H9 (cell line): ENCODE data around the gene FAM53A. TPM values are rescaled to one million over a fixed set of nuclear protein-coding genes. Genes with fewer than 3 reads are reported as not detected.

ENCODE experiments used
- DNase-seq: peaks from one replicate; pipeline ENCODE4 v3.0.0-alpha.2; 2017
- H2AFZ ChIP-seq: one replicate; pipeline ENCODE4 v1.6.1; 2013; ENCODE audit warnings: mild to moderate bottlenecking, low read length, control low read depth, moderate library complexity
- H2AK5ac ChIP-seq: 2 replicates; pipeline ENCODE4 v1.6.1; 2013; ENCODE audit warnings: low read length, control low read depth, mixed read lengths; ENCODE audit not compliant: insufficient read length
- H2BK120ac ChIP-seq: one replicate; pipeline ENCODE4 v1.6.1; 2013; ENCODE audit warnings: low read depth, mild to moderate bottlenecking, low read length, control low read depth, inconsistent platforms; ENCODE audit not compliant: poor library complexity, severe bottlenecking
- H2BK12ac ChIP-seq: 2 replicates; pipeline ENCODE4 v1.6.1; 2013; ENCODE audit warnings: low read length, control low read depth, mixed read lengths, low read depth; ENCODE audit not compliant: insufficient read length
- H2BK15ac ChIP-seq: 2 replicates; pipeline ENCODE4 v1.6.1; 2013; ENCODE audit warnings: low read depth, low read length, control low read depth
- H2BK20ac ChIP-seq: one replicate; pipeline ENCODE4 v1.6.1; 2013; ENCODE audit warnings: low read depth, mild to moderate bottlenecking, low read length, control low read depth, inconsistent platforms; ENCODE audit not compliant: poor library complexity, severe bottlenecking
- H2BK5ac ChIP-seq: 2 replicates; pipeline ENCODE4 v1.6.1; 2013; ENCODE audit warnings: low read length, control low read depth, mixed read lengths; ENCODE audit not compliant: insufficient read length
- H3K14ac ChIP-seq: 2 replicates; pipeline ENCODE4 v1.6.1; 2013; ENCODE audit warnings: low read length, control low read depth; ENCODE audit not compliant: insufficient read depth
- H3K18ac ChIP-seq: 2 replicates; pipeline ENCODE4 v1.6.1; 2013; ENCODE audit warnings: low read depth, mild to moderate bottlenecking, mixed read lengths, low read length, control low read depth; ENCODE audit not compliant: insufficient read length
- H3K23ac ChIP-seq: 2 replicates; pipeline ENCODE4 v1.6.1; 2013; ENCODE audit warnings: low read length, control low read depth, mixed read lengths, low read depth; ENCODE audit not compliant: insufficient read length
- H3K23me2 ChIP-seq: 2 replicates; pipeline ENCODE4 v1.6.1; 2013; ENCODE audit warnings: low read depth, mild to moderate bottlenecking, mixed read lengths, low read length, control low read depth; ENCODE audit not compliant: insufficient read length, poor library complexity, severe bottlenecking
- H3K27ac ChIP-seq: 2 replicates; pipeline ENCODE4 v1.5.1; 2013; ENCODE audit warnings: low read length, control low read depth, mixed read lengths, low read depth; ENCODE audit not compliant: insufficient read length
- H3K27me3 ChIP-seq: 2 replicates; pipeline ENCODE4 v1.6.1; 2013; ENCODE audit warnings: low read length, control low read depth, inconsistent platforms; ENCODE audit not compliant: insufficient read depth
- H3K4ac ChIP-seq: 2 replicates; pipeline ENCODE4 v1.6.1; 2013; ENCODE audit warnings: low read depth, mild to moderate bottlenecking, control low read depth, inconsistent platforms, low read length, moderate library complexity
- H3K4me1 ChIP-seq: 2 replicates; pipeline ENCODE4 v1.6.1; 2013; ENCODE audit warnings: low read length, control low read depth, inconsistent platforms; ENCODE audit not compliant: insufficient read depth
- H3K4me2 ChIP-seq: 2 replicates; pipeline ENCODE4 v1.6.1; 2013; ENCODE audit warnings: low read length, control low read depth, mixed read lengths; ENCODE audit not compliant: insufficient read length, insufficient read depth
- H3K56ac ChIP-seq: 2 replicates; pipeline ENCODE4 v1.6.1; 2013; ENCODE audit warnings: low read depth, mild to moderate bottlenecking, mixed read lengths, low read length, control low read depth; ENCODE audit not compliant: insufficient read length
- H3K79me1 ChIP-seq: 2 replicates; pipeline ENCODE4 v1.6.1; 2013; ENCODE audit warnings: low read depth, mild to moderate bottlenecking, moderate library complexity, low read length, control low read depth, inconsistent platforms; ENCODE audit not compliant: insufficient read depth, poor library complexity, severe bottlenecking
- H3K79me2 ChIP-seq: 2 replicates; pipeline ENCODE4 v1.6.1; 2013; ENCODE audit warnings: low read length, control low read depth, inconsistent platforms; ENCODE audit not compliant: insufficient read depth
- H3K9ac ChIP-seq: 2 replicates; pipeline ENCODE4 v1.6.1; 2013; ENCODE audit warnings: low read length, control low read depth, mixed read lengths; ENCODE audit not compliant: insufficient read length; ENCODE audit errors: extremely low read depth
- H3K9me3 ChIP-seq: one replicate; pipeline ENCODE4 v1.6.1; 2013; ENCODE audit warnings: low read depth, low read length, inconsistent platforms; ENCODE audit not compliant: control insufficient read depth
- H3T11ph ChIP-seq: one replicate; pipeline ENCODE4 v1.6.1; 2013; ENCODE audit warnings: mild to moderate bottlenecking, low read length, control low read depth, inconsistent platforms
- H4K20me1 ChIP-seq: one replicate; pipeline ENCODE4 v1.6.1; 2013; ENCODE audit not compliant: control insufficient read depth, insufficient read length, insufficient read depth
- H4K5ac ChIP-seq: 2 replicates; pipeline ENCODE4 v1.6.1; 2013; ENCODE audit warnings: low read depth, mild to moderate bottlenecking, mixed read lengths, low read length, control low read depth; ENCODE audit not compliant: insufficient read length
- H4K8ac ChIP-seq: replicated peaks from 2 replicates; pipeline ENCODE4 v1.6.1; 2013; ENCODE audit warnings: low read length, control low read depth, mixed read lengths, low read depth; ENCODE audit not compliant: insufficient read length
- H4K91ac ChIP-seq: 2 replicates; pipeline ENCODE4 v1.6.1; 2013; ENCODE audit warnings: low read depth, mild to moderate bottlenecking, moderate library complexity, mixed read lengths, low read length, control low read depth; ENCODE audit not compliant: insufficient read length
- H3K27ac Mint-ChIP-seq, 3 experiments: 2 replicates in 2 of 3; 3 replicates in 1 of 3; pipeline ENCODE4 v1.8.0; 2020 to 2021; ENCODE audit warnings: mixed read lengths in 3 of 3, mild to moderate bottlenecking in 1 of 3, moderate library complexity in 1 of 3
- H3K27me3 Mint-ChIP-seq: 2 replicates; pipeline ENCODE4 v1.8.0; 2021; ENCODE audit warnings: low read depth, mild to moderate bottlenecking, moderate library complexity, mixed read lengths
- H3K36me3 Mint-ChIP-seq, 3 experiments: 2 replicates in 2 of 3; 3 replicates in 1 of 3; pipeline ENCODE4 v1.8.0; 2020 to 2021; ENCODE audit warnings: low read depth in 3 of 3, mixed read lengths in 3 of 3; ENCODE audit not compliant: insufficient read depth in 1 of 3
- H3K4me1 Mint-ChIP-seq, 2 experiments: 2 replicates each; pipeline ENCODE4 v1.8.0; 2020; ENCODE audit warnings: mixed read lengths in 2 of 2
- H3K4me3 Mint-ChIP-seq, 2 experiments: 2 replicates in 1 of 2; 3 replicates in 1 of 2; pipeline ENCODE4 v1.8.0; 2020 to 2021; ENCODE audit warnings: mild to moderate bottlenecking in 2 of 2, mixed read lengths in 2 of 2, moderate library complexity in 1 of 2
- H3K9me3 Mint-ChIP-seq, 2 experiments: 2 replicates in 1 of 2; 3 replicates in 1 of 2; pipeline ENCODE4 v1.8.0; 2020; ENCODE audit warnings: mild to moderate bottlenecking in 2 of 2, mixed read lengths in 2 of 2, moderate library complexity in 1 of 2
- WGBS: extraction: QIAGEN DNeasy Blood & Tissue Kit; methylation state at CpG from one replicate; pipeline ENCODE4 v1.1.7; 2013; ENCODE audit warnings: missing lambda C conversion rate, low lambda C conversion rate, mixed read lengths; ENCODE audit not compliant: insufficient read length; ENCODE audit errors: extremely low coverage; 5-methylcytosine and 5-hydroxymethylcytosine counted together
- total RNA-seq: library from RNA; stranded (reverse); gene quantifications from 2 replicates; pipeline ENCODE4 v1.2.1, GENCODE V29; 2021
- TF ChIP-seq, protein P1 (sequence below): fragments of 200-600 bp; sonication (generic); conservative IDR thresholded peaks from 3 replicates; pipeline ENCODE4 v1.8.0; 2021; ENCODE audit warnings: antibody characterized with exemption, mild to moderate bottlenecking

Gene FAM53A
- total RNA-seq, 1 experiment from 2014 or later = 2.4 TPM

DNA sequence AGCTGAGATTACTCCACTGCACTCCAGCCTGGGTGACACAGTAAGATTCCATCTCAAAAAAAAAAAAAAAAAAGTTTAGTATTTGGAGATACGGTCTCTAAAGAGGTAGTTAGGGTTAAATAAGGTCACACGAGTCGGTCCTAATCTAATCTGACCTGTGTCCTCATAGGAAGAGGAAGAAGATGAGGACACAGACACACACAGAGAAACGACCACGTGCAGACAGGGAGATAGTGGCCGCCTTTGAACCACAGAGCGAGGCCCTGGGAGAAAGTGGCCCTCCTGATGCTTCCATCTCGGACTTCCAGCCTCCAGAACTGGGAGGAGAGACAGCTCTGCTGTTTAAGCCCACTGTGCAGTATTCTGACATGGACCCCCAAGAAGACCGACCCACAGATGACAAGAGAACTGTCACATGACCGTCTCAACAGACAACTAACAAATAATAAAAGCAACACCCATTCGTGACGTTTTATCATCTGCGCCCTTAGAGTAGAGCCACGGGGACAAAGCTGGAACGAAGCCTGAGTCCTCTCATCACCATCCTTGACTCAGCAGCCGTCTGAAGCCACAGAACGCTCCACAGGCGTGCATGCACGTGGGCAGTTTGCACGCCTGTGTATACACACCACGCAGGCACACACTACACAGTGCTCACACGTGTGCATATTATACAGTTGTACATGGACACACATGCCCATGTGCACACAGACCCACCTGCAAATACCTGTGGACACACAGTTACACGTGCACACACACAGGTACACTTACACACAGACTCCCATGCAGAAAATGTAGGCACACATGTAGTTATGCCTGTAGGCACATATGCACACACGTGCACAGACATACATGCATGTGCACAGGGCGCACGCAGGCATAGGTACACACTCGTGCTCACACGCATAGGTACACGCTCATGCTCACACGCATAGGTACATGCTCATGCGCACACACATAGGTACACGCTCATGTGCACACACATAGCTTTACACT lies 51.7 kb downstream of the FAM53A start:
- Histone ChIP-seq H3K79me2 (no peaks in the 10 kb centered on the region), H2BK15ac (no peak overlapping the region), H3K56ac (no peak overlapping the region), H2AK5ac (no peak overlapping the region), H3K79me1 (no peaks in the 10 kb centered on the region), H2BK20ac (no peak overlapping the region), H3K18ac (no peak overlapping the region), H3K4me2 (no peak overlapping the region), H2BK12ac (no peak overlapping the region), H4K8ac (no peak overlapping the region), H3K23me2 (no peaks in the 10 kb centered on the region), H3K9ac (no peak overlapping the region), H3K4me1 (no peaks in the 10 kb centered on the region), H4K91ac (no peak overlapping the region), H4K5ac (no peak overlapping the region), H3K9me3 (no peaks in the 10 kb centered on the region), H4K20me1 (no peaks in the 10 kb centered on the region), H3K4ac (no peak overlapping the region), H3K27me3 (no peaks in the 10 kb centered on the region), H2AFZ (no peak overlapping the region), H2BK120ac (no peak overlapping the region), H2BK5ac (no peak overlapping the region), H3T11ph (no peak overlapping the region), H3K27ac (no peak overlapping the region), H3K14ac (no peak overlapping the region), H3K23ac (no peak overlapping the region)
- Mint-ChIP-seq H3K27ac (no peak overlapping the region), H3K4me1 (peaks cover 0 to 3% of the 10 kb centered on the region in 2 experiments; a peak in 1 of 4 replicates), H3K36me3 (no peaks in the 10 kb centered on the region), H3K4me3 (no peak overlapping the region), H3K9me3 (no peaks in the 10 kb centered on the region), H3K27me3 (peaks cover 5% of the 10 kb centered on the region)
- WGBS = no CpG with 5 or more reads among the region's 32 CpGs
- TF ChIP-seq, protein P1, sequence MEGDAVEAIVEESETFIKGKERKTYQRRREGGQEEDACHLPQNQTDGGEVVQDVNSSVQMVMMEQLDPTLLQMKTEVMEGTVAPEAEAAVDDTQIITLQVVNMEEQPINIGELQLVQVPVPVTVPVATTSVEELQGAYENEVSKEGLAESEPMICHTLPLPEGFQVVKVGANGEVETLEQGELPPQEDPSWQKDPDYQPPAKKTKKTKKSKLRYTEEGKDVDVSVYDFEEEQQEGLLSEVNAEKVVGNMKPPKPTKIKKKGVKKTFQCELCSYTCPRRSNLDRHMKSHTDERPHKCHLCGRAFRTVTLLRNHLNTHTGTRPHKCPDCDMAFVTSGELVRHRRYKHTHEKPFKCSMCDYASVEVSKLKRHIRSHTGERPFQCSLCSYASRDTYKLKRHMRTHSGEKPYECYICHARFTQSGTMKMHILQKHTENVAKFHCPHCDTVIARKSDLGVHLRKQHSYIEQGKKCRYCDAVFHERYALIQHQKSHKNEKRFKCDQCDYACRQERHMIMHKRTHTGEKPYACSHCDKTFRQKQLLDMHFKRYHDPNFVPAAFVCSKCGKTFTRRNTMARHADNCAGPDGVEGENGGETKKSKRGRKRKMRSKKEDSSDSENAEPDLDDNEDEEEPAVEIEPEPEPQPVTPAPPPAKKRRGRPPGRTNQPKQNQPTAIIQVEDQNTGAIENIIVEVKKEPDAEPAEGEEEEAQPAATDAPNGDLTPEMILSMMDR = no peak
- no peak for DNase-seq
